Stimulated activated CD4-positive, alpha-beta T cell treated with anti-CD3 and anti-CD28 coated beads, Interleukin-4, amount 100 ng/mL, for 24 hours (primary cell): Measurements from ENCODE around the gene TMPO.
"Not testable (repeated sequence)": the region's sequence is repeated elsewhere in the genome, so short reads cannot be mapped to it uniquely, and the experiment has no call there.

ENCODE experiments used
- DNase-seq: peaks from one replicate; pipeline ENCODE4 v3.0.0-alpha.2; 2020

Gene TMPO

DNA sequence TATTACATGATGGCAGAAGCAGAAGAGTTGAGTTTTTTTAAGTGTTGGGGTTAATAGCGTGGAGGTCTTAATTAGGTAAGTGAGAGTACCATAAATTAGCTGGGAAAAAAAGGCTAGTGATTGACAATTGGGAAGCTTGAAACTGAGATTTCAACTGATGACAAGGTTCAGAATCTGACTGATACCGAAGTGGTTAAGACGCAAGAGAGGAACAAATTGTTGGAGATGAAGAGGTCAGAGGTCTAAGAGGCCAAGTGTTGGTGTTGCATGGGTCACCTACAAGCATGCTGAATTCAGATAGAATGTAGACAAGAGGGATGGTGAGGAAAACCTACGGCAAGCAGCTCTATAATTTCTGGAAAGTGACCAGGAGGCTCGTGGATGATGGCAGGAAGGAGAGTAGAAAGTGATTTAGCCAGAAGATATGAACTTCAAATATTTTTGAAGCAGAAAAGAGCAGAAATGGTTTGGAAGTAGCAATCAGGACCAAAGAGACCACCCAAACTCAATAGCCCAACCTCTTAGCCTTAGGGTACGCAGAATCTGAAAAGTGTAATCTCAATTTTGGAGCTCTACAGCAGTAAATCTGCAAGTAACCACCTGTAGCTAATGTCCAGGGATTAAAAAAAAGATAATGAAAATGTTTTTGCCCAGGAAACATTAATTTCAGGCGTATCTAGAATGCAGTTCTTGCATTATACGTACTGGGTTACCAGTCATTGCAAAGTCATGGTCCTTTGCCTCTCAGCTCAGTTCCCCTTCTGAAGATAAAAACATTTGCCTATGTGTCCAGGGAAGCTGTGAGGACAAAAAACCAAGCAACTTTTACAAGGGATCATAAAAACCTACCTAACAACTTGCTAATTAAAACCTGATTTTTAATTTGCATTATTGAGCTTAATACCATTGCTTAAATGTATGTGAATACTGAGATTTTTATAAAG is 1.7 kb upstream of the TMPO start:
- no peak for DNase-seq

- DNase-seq: no peak
Measured at GRCh38 chr12:98514982-98515286, 456 bp upstream of the TMPO start.

GRCh38 chr12:98516111-98516873 is 902 bp downstream of the TMPO start:
- DNase-seq: peak; percentile 89

DNA sequence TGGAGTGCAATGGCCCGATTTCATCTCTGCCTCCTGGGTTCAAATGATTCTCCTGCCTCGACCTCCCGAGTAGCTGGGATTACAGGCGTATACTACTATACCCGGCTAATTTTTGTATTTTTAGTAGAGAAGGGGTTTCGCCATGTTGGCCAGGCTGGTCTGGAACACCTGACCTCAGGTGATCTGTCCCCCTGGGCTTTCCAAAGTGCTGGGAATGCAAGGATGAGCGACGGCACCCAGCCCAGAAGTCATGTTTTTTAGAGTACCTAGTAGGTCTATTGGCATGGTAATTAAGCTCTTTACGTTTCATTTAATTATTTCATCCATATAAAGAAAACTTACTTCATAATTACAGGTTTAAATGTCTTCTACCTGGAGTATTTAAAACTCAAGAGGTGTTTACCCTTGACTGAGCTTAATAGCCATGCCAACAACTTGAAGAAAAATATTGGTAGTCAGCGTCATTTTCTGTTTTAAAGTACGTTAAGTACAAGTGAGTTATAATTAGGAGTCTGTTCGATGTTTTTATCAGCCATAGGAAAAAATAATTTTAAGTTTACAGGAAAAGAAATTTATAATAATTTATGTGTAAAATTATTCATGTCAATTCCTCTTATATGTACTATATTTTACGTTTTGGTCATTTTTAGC is 4.0 kb downstream of the TMPO start:
- DNase-seq: no peak

- no peak for DNase-seq
Measured at GRCh38 chr12:98530068-98530467, 14.7 kb downstream of the TMPO start.

- no peak for DNase-seq
Measured at GRCh38 chr12:98532687-98533304, 17.4 kb downstream of the TMPO start.

GRCh38 chr12:98533723-98534251 is 18.4 kb downstream of the TMPO start:
- no peak for DNase-seq

DNA sequence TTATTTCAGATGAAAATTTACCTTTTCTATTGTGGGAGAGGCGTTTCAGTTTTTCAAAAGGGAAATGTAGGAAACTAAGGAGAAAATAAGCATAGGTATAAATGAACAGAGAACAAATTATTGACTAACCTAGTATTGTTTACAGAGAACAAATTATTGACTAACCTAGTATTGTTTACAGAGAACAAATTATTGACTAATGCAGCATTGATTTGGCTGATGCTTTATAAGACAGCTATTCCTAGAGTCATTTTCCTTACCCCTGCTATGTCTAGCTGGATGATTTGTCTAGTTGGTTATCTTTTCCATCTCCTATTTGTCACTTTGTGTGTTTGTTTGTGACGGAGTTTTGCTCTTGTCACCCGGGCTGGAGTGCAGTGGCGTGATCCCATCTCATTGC is 22.6 kb downstream of the TMPO start:
- no peak for DNase-seq

DNA sequence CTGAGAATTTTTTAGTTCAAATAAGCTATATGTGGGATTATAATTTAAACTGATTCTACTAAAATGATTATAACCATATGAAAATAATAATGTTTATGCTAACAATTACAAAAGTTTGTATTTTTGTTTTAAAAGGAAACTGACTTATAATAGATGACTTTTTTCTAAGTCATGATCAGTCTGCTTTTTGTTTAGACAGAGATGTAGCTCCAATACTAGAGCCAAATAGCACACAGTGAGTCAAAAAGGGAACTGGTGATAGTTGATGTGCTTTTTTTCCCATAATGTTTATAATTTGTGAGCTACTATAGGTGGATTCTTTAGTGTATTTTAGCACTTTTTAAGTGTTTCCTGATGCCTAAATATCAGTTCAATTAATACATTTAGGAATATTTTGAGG is 28.3 kb downstream of the TMPO start:
- DNase-seq: no peak

- no peak for DNase-seq
Measured at GRCh38 chr12:98544751-98545150, 29.4 kb downstream of the TMPO start.

GRCh38 chr12:98549371-98550110 is 34.2 kb downstream of the TMPO start:
- no peak for DNase-seq

- no peak for DNase-seq
Measured at GRCh38 chr12:98551787-98552186, 36.4 kb downstream of the TMPO start.

DNA sequence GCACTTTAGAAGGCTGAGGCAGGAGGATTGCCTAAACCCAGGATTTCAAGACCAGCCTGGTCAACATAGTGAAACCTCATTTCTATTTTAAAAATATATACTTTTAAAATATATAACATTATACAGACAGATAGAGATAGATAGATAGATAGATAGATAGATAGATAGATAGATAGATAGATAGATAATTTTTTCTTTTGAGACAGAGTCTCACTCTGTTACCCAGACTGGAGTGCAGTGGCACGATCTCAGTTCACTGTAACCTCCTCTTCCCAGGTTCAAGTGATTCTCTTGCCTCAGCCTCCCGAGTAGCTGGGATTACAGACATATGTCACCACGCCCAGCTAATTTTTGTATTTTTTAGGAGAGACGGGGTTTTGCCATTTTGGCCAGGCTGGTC is 42.7 kb downstream of the TMPO start:
- DNase-seq: not testable (repeated sequence)

GRCh38 chr12:98559666-98560065 is 44.3 kb downstream of the TMPO start:
- no peak for DNase-seq

- no peak for DNase-seq
Measured at GRCh38 chr12:98561846-98562245, 46.5 kb downstream of the TMPO start.

DNA sequence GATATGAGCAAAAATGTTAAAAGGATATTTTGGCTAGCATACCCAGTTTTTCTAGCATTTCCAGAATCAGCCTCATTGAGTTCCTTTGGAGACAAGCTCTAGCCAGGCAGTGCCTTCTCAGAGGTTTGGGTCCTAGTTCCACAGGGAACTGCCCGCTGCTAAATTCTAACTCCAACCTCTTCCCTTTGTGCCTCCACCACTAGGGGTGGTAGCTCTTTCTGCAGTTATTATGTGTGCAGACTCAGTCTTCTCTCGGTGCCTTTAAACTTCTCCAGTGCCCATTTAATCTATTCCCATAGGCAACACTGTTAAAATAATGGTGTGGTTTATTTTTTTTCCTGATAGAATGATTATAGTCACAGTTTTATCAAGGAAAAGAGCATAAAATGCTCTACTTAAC is 56.6 kb downstream of the TMPO start:
- DNase-seq: no peak

- no peak for DNase-seq
Measured at GRCh38 chr12:98574110-98574509, 58.7 kb downstream of the TMPO start.

DNA sequence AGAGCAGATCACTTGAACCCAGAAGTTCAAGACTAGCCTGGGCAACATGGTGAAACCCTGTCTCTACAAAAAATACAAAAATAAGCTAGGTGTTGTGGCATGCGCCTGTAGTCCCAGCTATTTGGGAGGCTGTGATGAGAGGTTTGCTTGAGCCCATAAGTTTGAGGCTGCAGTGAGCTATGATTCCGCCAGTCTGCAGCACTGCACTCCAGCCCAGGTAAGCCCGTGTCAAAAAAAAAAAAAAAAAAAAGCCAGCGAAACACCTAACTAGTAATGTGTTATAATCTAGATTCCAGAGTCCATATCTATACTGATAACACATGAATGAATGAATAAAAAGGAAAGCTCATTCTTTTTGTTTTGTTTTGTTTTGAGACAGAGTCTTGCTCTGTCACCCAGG is 59.6 kb downstream of the TMPO start:
- DNase-seq: no peak

- DNase-seq: not testable (repeated sequence)
Measured at GRCh38 chr12:98576795-98577194, 61.4 kb downstream of the TMPO start.

GRCh38 chr12:98578392-98578791 is 63.0 kb downstream of the TMPO start:
- no peak for DNase-seq

DNA sequence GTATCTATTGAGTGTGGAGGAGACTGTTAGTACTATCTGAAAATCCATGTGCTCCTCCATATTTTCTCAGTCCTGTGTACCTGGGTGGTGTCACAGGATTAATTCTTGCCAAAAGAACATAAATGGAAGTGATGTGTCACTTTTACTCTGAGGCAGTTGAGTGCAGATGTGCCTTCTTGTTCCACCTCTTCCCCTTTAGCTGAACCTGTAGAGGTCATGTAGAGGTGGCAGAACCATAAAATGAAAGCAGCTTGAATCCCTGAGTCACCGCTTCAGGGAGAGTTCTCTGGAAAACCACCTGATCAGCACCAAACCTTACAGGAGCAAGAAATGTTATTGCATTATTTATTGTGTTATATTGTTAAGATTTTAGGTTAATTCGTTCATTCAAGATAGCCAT is 63.4 kb downstream of the TMPO start:
- DNase-seq: no peak

DNA sequence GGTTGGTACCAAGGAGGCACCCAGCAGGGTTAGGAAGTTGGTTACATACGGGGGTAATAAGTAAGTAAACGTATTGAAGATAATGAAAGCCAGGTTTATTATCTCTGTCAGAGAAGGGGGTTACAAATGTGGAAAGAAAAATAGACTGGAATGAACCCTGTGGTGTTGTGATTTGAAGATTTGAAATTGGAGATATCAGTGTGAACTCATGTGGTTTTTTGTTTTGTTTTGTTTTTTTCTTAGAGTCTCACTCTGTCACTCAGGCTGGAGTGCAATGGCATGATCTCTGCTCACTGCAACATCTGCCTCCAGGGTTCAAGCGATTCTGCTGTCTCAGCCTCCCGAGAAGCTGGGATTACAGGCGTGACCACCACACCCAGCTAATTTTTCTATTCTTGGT is 64.0 kb downstream of the TMPO start:
- no peak for DNase-seq
